Measurements from ENCODE around the gene CCDC24. TPM values are rescaled to one million over a fixed set of nuclear protein-coding genes. Genes with fewer than 3 reads are reported as not detected.
A peak's percentile ranks its signal among the peaks of the same experiment; 100 is the strongest.

CCDC24 gene
- total and polyA plus RNA-seq, 7 donors = 0.83 to 3.9 (median 1.7) TPM

GRCh38 chr1:44021581-44022321 lies 30.4 kb downstream of the CCDC24 start:
- no peaks in the 10 kb centered on the region for H3K4me1 ChIP-seq
- H3K36me3 ChIP-seq (ENCODE audit: insufficient read depth in 1 of 2, low read depth in 1 of 2) = no peaks in the 10 kb centered on the region
- H3K9me3 ChIP-seq = no peaks in the 10 kb centered on the region
- H3K4me3 ChIP-seq = no peak overlapping the region
- WGBS, 3 donors = 55 to 73% (median 69%) methylated on average over 10 of the region's 10 CpGs
- intact Hi-C loops (cut with DNase I) = no loop called here
- ATAC-seq (peak in 3 of 4 donors; percentile 32 to 44 (median 41)), DNase-seq (no peak)
- no peak overlapping the region for H3K27ac ChIP-seq
- no peaks in the 10 kb centered on the region for H3K27me3 ChIP-seq (ENCODE audit: insufficient read depth in 3 of 3, low read length in 2 of 3)
- TF ChIP-seq, protein P1, sequence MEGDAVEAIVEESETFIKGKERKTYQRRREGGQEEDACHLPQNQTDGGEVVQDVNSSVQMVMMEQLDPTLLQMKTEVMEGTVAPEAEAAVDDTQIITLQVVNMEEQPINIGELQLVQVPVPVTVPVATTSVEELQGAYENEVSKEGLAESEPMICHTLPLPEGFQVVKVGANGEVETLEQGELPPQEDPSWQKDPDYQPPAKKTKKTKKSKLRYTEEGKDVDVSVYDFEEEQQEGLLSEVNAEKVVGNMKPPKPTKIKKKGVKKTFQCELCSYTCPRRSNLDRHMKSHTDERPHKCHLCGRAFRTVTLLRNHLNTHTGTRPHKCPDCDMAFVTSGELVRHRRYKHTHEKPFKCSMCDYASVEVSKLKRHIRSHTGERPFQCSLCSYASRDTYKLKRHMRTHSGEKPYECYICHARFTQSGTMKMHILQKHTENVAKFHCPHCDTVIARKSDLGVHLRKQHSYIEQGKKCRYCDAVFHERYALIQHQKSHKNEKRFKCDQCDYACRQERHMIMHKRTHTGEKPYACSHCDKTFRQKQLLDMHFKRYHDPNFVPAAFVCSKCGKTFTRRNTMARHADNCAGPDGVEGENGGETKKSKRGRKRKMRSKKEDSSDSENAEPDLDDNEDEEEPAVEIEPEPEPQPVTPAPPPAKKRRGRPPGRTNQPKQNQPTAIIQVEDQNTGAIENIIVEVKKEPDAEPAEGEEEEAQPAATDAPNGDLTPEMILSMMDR (IDR thresholded peaks at IDR 0.05) = peak; percentile 6

- Histone ChIP-seq H3K9me3 (no peaks in the 10 kb centered on the region), H3K4me3 (no peak overlapping the region), H3K4me1 (peaks cover 3% of the 10 kb centered on the region), H3K27ac (no peak overlapping the region), H3K36me3 (ENCODE audit: insufficient read depth in 1 of 2, low read depth in 1 of 2) (no peaks in the 10 kb centered on the region), H3K27me3 (ENCODE audit: insufficient read depth in 3 of 3, low read length in 2 of 3) (no peaks in the 10 kb centered on the region)
- 79 to 86% (median 83%) methylated on average over 13 to 14 of the region's 14 CpGs for WGBS, 3 donors
- DNase-seq (peak in 1 of 2 donors; percentile 48), ATAC-seq (no peak)
- TF ChIP-seq, protein P1 (IDR thresholded peaks at IDR 0.05) = no peak
- intact Hi-C loops (cut with DNase I) = no loop called here
Measured at GRCh38 chr1:44024031-44024902, 32.9 kb downstream of the CCDC24 start.

- Histone ChIP-seq H3K4me1 (peaks cover 6% of the 10 kb centered on the region), H3K27ac (no peak overlapping the region), H3K27me3 (ENCODE audit: insufficient read depth in 3 of 3, low read length in 2 of 3) (no peaks in the 10 kb centered on the region), H3K4me3 (no peak overlapping the region), H3K36me3 (ENCODE audit: insufficient read depth in 1 of 2, low read depth in 1 of 2) (no peaks in the 10 kb centered on the region), H3K9me3 (no peaks in the 10 kb centered on the region)
- TF ChIP-seq, protein P1 (IDR thresholded peaks at IDR 0.05) = no peak
- no peak for DNase-seq
- ATAC-seq = no peak
- 85 to 89% (median 87%) methylated on average over 13 of the region's 13 CpGs for WGBS, 3 donors
- intact Hi-C loops (cut with DNase I) = no loop called here
Measured at GRCh38 chr1:44024903-44025525, 33.6 kb downstream of the CCDC24 start.

DNA sequence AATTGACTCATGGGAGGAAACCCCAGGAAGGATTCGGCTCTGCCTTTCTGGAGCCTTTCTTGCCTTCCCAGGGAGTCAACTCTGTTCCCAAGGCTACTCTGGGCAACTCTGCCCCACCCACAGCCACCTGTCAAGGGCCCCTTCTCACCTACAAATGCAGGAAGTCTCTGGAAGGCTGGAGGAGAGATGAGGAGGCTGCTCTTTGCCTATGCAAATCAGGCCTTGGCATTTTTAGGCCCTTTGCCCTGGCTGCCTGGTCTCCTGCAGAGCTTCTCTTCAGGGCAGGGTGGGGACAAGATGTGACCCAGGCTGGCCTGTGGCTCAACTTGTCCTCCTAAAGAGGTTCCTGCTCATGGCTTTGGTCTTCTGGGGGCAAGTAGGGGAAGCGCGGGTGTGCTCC lies 34.4 kb downstream of the CCDC24 start:
- Histone ChIP-seq H3K27ac (no peak overlapping the region), H3K4me1 (peaks cover 6% of the 10 kb centered on the region), H3K4me3 (no peak overlapping the region), H3K9me3 (no peaks in the 10 kb centered on the region), H3K36me3 (ENCODE audit: insufficient read depth in 1 of 2, low read depth in 1 of 2) (no peaks in the 10 kb centered on the region), H3K27me3 (ENCODE audit: insufficient read depth in 3 of 3, low read length in 2 of 3) (no peaks in the 10 kb centered on the region)
- DNase-seq = peak in 1 of 2 donors; percentile 19
- TF ChIP-seq, protein P1 (IDR thresholded peaks at IDR 0.05) = no peak
- WGBS, 3 donors = 82 to 89% (median 85%) methylated on average over 3 of the region's 3 CpGs
- ATAC-seq = no peak
- intact Hi-C loops (cut with DNase I) = no loop called here

Data from psoas muscle (tissue), 8 donors.